Calu3 (cell line): Measurements from ENCODE around the gene TMEM132E. TPM values are rescaled to one million over a fixed set of nuclear protein-coding genes. Genes with fewer than 3 reads are reported as not detected.

ENCODE experiments used
- BruUV-seq: library from RNA; stranded (reverse); fragments of 400-500 nt; replicated peaks from 2 replicates; lab custom pipeline; 2021; lab: Mats Ljungman, UMichigan
- CTCF ChIA-PET: fragments of 300-600 bp; sonication (Branson Sonifier 250); formaldehyde crosslinking; loops from one replicate; lab custom pipeline; 2022; ENCODE audit warnings: antibody characterized with exemption; lab: Charles Lee
- DNase-seq: peaks from one replicate; pipeline ENCODE4 v3.0.0; 2022
- H3K27ac Mint-ChIP-seq: one replicate; pipeline ENCODE4 v1.8.0; 2022; ENCODE audit warnings: mixed read lengths; ENCODE audit not compliant: unreplicated experiment
- H3K27me3 Mint-ChIP-seq: one replicate; pipeline ENCODE4 v1.8.0; 2022; ENCODE audit warnings: mixed read lengths; ENCODE audit not compliant: unreplicated experiment
- H3K36me3 Mint-ChIP-seq: one replicate; pipeline ENCODE4 v1.8.0; 2022; ENCODE audit warnings: mild to moderate bottlenecking, moderate library complexity, mixed read lengths; ENCODE audit not compliant: insufficient read depth, unreplicated experiment
- H3K4me1 Mint-ChIP-seq: one replicate; pipeline ENCODE4 v1.8.0; 2022; ENCODE audit warnings: mild to moderate bottlenecking, low read depth, mixed read lengths; ENCODE audit not compliant: unreplicated experiment
- H3K4me3 Mint-ChIP-seq: one replicate; pipeline ENCODE4 v1.8.0; 2022; ENCODE audit warnings: mild to moderate bottlenecking, low read depth, moderate library complexity, mixed read lengths; ENCODE audit not compliant: unreplicated experiment
- H3K9me3 Mint-ChIP-seq: one replicate; pipeline ENCODE4 v1.8.0; 2022; ENCODE audit warnings: low read depth, mixed read lengths; ENCODE audit not compliant: unreplicated experiment
- intact Hi-C: fragments of 100-400 bp; cut with micrococcal nuclease; formaldehyde crosslinking; loops from one replicate; pipeline ENCODE4 v1.10.0; 2022; ENCODE audit not compliant: unreplicated experiment
- total RNA-seq: library from RNA; stranded (reverse); gene quantifications from 2 replicates; pipeline ENCODE4 v1.2.3, GENCODE V29; 2022
- TF ChIP-seq, protein P1 (sequence below): fragments of 200-600 bp; IDR thresholded peaks from one replicate; pipeline ENCODE4 v1.8.0; 2022; ENCODE audit warnings: antibody characterized with exemption; ENCODE audit not compliant: unreplicated experiment

Gene TMEM132E
- total RNA-seq, 1 experiment from 2014 or later, result 0.26 TPM

DNA sequence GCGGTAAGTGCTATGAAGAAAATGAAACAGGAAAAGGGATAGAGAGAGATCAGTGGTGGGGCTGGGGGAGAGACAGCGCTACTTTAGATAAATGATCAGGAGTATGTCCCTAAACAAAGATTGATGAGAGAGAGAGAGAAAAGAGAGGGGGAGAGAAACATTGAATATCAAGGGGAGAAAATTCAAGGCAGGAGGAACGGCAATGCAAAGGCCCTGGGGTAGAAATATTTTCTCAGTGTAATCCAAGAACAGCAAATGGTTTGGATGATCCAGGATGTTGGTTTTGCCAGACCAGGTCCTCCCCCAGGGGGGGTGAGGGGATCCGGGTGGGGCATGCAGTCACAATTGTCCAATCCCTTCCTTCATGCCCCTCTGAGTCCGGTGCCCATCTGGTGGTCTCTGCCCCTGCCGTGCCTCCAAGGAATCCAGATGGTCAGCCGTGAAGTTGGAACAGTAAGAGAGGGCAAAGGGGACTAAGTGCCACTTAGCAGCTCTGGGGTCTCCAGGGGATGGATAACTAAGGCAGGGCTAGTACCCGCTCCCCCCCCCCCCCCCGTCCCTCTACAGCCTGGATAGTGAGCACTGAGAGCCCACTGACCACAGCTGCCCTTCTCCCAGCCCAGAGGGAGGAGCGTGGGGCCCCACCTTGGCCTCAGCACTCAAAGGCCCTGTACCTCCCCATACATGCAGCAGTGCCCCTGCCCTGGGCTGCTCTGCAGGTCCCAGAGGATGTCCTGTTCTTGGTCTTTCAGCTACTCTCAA lies 43.7 kb downstream of the TMEM132E start:
- Mint-ChIP-seq H3K27me3 (peaks cover 10% of the 10 kb centered on the region), H3K4me3 (no peak overlapping the region), H3K9me3 (no peaks in the 10 kb centered on the region), H3K27ac (no peak overlapping the region), H3K4me1 (peaks cover 17% of the 10 kb centered on the region), H3K36me3 (no peaks in the 10 kb centered on the region)
- no TSS peak for BruUV-seq
- DNase-seq, result no peak
- intact Hi-C loops, result no loop called here
- TF ChIP-seq, protein P1, sequence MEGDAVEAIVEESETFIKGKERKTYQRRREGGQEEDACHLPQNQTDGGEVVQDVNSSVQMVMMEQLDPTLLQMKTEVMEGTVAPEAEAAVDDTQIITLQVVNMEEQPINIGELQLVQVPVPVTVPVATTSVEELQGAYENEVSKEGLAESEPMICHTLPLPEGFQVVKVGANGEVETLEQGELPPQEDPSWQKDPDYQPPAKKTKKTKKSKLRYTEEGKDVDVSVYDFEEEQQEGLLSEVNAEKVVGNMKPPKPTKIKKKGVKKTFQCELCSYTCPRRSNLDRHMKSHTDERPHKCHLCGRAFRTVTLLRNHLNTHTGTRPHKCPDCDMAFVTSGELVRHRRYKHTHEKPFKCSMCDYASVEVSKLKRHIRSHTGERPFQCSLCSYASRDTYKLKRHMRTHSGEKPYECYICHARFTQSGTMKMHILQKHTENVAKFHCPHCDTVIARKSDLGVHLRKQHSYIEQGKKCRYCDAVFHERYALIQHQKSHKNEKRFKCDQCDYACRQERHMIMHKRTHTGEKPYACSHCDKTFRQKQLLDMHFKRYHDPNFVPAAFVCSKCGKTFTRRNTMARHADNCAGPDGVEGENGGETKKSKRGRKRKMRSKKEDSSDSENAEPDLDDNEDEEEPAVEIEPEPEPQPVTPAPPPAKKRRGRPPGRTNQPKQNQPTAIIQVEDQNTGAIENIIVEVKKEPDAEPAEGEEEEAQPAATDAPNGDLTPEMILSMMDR, result no peak
- CTCF ChIA-PET, result interaction anchor here (0.7 kb wide), 1 partner anchor 393 kb away, joined by 3 read pairs; no protein-coding TSS in a partner anchor

GRCh38 chr17:34623856-34624766 lies 44.7 kb downstream of the TMEM132E start:
- TF ChIP-seq, protein P1, result no peak
- CTCF ChIA-PET, result interaction anchor here (0.6 kb wide), 1 partner anchor 1278 kb away, joined by 3 read pairs; no protein-coding TSS in a partner anchor
- no TSS peak for BruUV-seq
- no peak overlapping the region for H3K4me3 Mint-ChIP-seq
- intact Hi-C loops, result no loop called here
- no peak for DNase-seq
- peaks cover 17% of the 10 kb centered on the region for H3K4me1 Mint-ChIP-seq
- no peaks in the 10 kb centered on the region for H3K9me3 Mint-ChIP-seq
- peak overlapping the region; percentile 12 for H3K27ac Mint-ChIP-seq
- peaks cover 21% of the 10 kb centered on the region for H3K27me3 Mint-ChIP-seq
- H3K36me3 Mint-ChIP-seq, result no peaks in the 10 kb centered on the region

GRCh38 chr17:34624767-34625383 lies 45.5 kb downstream of the TMEM132E start:
- intact Hi-C loops, result no loop called here
- H3K27me3 Mint-ChIP-seq, result peaks cover 28% of the 10 kb centered on the region
- H3K4me3 Mint-ChIP-seq, result no peak overlapping the region
- H3K9me3 Mint-ChIP-seq, result no peaks in the 10 kb centered on the region
- peaks cover 17% of the 10 kb centered on the region for H3K4me1 Mint-ChIP-seq
- peak overlapping the region; percentile 12 for H3K27ac Mint-ChIP-seq
- DNase-seq, result no peak
- BruUV-seq, result no TSS peak
- CTCF ChIA-PET, result interaction anchor here (0.6 kb wide), 1 partner anchor 1277 kb away, joined by 3 read pairs; no protein-coding TSS in a partner anchor
- no peaks in the 10 kb centered on the region for H3K36me3 Mint-ChIP-seq
- TF ChIP-seq, protein P1, result no peak

DNA sequence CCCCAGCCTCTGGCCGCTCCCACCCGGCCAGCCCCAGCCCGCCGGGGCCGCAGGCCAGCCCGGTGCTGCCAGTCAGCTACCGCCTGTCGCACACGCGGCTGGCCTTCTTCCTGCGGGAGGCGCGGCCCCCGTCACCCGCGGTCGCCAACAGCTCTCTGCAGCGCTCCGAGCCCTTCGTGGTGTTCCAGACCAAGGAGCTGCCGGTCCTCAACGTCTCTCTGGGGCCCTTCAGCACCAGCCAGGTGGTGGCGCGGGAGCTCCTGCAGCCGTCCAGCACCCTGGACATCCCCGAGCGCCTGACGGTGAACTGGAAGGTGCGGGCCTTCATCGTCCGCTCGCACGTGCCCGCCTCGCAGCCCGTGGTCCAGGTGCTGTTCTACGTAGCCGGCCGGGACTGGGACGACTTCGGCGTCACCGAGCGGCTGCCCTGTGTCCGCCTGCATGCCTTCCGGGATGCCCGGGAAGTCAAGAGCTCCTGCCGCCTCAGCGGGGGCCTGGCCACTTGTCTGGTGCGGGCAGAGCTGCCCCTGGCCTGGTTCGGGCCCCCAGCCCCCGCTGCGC lies 46.8 kb downstream of the TMEM132E start:
- Mint-ChIP-seq H3K9me3 (no peaks in the 10 kb centered on the region), H3K4me3 (no peak overlapping the region), H3K36me3 (no peaks in the 10 kb centered on the region), H3K27me3 (peaks cover 42% of the 10 kb centered on the region), H3K27ac (no peak overlapping the region), H3K4me1 (peaks cover 17% of the 10 kb centered on the region)
- no peak for DNase-seq
- intact Hi-C loops, result no loop called here
- CTCF ChIA-PET, result no interaction called here
- TF ChIP-seq, protein P1, result no peak
- BruUV-seq, result no TSS peak
